ENCODE data around the gene CELA3B.

GRCh38 chr1:22025368-22026155 is 48.7 kb downstream of the CELA3B start:
- no peak for TF ChIP-seq ZNF571 (tag by site-specific recombination; IDR thresholded peaks at IDR 0.05)
- no peak for TF ChIP-seq CTCF (tag by site-specific recombination; IDR thresholded peaks at IDR 0.05)
- TF ChIP-seq ZNF138 (tag by site-specific recombination; IDR thresholded peaks at IDR 0.05; ENCODE audit: borderline replicate concordance): no peak
- TF ChIP-seq ZNF514 (tag by site-specific recombination; IDR thresholded peaks at IDR 0.05): no peak
- no peak for TF ChIP-seq ZNF184 (tag by site-specific recombination; IDR thresholded peaks at IDR 0.05)
- TF ChIP-seq HOXA7 (CRISPR knock-in tag; IDR thresholded peaks at IDR 0.05; ENCODE audit: borderline replicate concordance): no peak
- no peak; the same call in none of the 2 replicates for TF ChIP-seq ZSCAN30 (tag by site-specific recombination; IDR thresholded peaks at IDR 0.05)
- no peak for TF ChIP-seq ZNF433 (tag by site-specific recombination; IDR thresholded peaks at IDR 0.05; ENCODE audit: low read depth)
- TF ChIP-seq ATF2 (tag by site-specific recombination; IDR thresholded peaks at IDR 0.05; ENCODE audit: low read depth): no peak
- peak; percentile 77 for TF ChIP-seq SP2 (tag by site-specific recombination; IDR thresholded peaks at IDR 0.05)
- peak; percentile 49 for TF ChIP-seq ZBTB21 (tag by site-specific recombination; IDR thresholded peaks at IDR 0.05)
- TF ChIP-seq ZFP37 (tag by site-specific recombination; IDR thresholded peaks at IDR 0.05): peak; percentile 74

All from HEK293 (cell line).